HG02798 (cell line): ENCODE measurements around the gene WDR81.
"Not testable (repeated sequence)": the region's sequence is repeated elsewhere in the genome, so short reads cannot be mapped to it uniquely, and the experiment has no call there.

ENCODE experiments used
- ATAC-seq: cut with Tn5 transposase; IDR thresholded peaks from one replicate; pipeline ENCODE4 v1.9.1; 2021; ENCODE audit warnings: mild to moderate bottlenecking; ENCODE audit not compliant: unreplicated experiment, poor library complexity

Gene WDR81

DNA sequence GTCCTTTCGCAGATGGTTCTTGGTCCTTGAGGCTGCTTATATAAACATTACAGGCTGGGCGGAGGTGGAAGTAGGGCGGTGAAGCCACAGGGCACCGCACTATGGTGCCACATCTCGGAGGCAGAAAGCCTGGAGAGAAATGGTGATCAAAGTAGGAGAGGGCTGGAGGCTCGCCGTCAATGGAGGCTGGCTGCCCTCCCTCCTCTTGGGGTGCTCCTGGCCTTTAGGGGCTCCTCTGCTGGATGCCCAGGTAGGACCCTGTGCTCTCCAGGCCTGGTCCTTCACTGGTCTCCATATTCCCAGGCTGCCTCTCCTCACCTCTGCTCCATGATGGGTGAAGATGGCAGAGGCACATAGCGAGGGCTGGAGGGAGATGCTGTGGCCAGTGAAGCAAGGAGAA, 12.2 kb upstream of the WDR81 start:
- ATAC-seq, result no peak

GRCh38 chr17:1713160-1713877, 11.2 kb upstream of the WDR81 start:
- ATAC-seq, result no peak

- ATAC-seq, result no peak
These were observed 10.6 kb upstream of the WDR81 start for GRCh38 chr17:1713878-1714426.

- no peak for ATAC-seq
These were observed 10.0 kb upstream of the WDR81 start for GRCh38 chr17:1714427-1714979.

DNA sequence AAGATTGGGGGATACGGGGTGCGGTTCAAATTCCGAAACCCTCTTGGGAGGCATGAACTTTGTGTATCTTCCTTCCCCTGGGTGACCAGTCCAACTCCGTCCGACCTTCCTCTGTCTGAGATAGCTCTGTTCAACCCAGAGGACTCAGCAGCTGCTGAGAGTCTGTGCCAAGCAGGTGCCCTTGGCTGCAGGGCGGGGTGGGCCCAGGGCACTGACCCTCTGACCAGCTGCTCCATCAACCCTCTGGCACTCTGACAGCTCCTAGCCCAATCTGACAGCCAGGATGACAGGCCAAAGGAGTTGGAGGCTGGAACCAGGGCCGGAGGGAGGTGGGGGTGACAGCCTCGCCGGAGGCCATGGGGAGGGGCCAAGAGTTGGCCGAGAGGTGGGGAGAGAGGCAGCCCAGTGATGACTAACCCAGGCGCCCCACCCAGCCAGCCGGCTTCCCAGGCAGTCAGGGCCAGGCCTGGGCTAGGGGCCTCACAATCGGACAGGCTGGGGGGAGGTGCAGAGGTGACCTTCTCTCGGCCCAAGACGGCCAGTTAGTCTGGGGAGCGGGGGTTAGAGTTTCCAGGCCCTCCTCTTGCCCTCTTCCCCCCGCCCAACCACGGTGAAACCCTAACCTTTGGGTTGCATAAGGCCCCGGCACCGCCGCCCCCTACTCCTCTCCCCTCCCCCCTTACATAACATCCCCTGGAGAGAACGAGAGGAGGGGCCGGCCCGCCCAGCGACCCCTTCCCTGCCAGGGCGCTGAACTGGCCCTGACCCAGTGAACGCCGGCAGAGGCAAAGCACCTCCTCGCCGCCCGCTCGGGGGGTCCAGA, 9.3 kb upstream of the WDR81 start:
- no peak for ATAC-seq

GRCh38 chr17:1715803-1716075, 8.8 kb upstream of the WDR81 start:
- no peak for ATAC-seq

DNA sequence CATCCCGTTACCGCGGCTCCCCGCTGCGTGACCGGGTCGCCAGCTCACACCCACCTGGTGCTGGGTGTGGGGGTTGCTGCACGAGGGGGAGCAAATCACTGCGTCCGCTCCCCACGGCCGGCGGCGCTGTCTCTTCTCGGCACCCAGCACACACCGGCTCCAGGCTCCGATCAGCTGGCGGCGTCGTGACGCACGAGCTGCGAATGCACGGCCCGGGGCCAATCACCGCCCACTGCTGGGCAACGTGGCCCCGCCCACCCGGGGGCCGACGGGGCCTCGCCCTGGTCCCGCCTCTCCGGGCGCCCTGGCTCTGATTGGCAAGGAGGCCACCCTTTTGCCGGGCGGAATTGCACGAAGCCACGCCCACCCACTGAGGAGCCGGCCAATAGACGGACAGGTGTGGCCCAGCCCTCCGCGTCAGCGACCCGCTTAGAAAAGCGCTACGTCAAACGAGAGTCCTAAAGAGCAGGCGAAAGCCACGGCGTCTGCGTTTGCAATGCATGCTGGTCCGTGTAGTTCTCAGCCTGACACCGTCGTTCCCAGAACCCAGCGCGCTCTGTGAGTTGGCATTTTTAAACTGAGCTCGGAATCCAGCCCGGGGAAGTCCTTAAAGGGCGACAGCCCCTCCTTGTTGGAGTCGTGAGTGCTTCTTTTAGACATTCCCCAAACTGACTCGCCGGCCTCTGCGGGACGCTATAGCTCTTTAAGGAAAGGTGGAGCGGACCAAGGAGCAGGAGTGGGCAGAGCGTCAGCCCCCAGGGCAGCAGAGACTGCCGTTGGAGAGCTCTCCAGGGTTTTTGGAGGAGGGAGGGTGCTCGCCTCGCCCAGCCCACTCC, 8.2 kb upstream of the WDR81 start:
- ATAC-seq, result peak; percentile 85

DNA sequence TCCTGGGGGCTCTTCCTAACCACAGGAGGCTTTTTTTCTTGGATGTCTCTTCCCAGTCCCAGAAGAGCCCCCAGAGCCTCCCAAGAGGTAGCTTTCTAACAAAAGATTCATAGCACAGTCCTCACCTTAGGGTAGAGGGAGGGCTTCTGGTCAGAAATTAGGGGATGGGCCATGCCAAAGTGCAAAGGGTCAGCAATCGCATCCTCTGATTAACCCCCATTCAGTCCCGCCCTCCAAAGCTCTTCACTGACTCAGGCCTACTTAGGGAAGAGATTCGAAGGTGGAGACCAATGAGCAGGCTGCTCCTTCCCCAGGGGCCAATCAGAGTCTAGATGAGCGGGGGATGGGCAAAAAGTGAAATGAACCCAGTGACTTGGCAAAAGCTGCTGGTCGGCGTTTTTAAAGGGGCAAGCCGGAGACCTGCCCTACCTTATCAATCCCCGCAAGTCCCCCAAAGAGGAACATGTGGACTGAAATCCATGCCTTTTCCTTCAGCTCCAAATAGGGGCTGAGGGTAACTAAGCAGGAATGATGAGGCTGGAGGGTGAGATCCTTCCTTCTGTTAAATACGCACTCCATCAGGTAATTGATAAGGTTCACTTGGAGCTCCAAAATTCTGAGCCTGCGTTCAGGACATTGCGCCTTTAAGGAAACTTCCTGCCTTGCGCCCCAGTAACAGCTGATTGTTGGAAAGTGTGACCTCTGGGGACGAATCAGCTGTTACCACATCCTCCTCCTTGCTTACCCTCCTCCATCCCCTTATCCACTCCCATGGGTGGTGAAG, 7.4 kb upstream of the WDR81 start:
- peak; percentile 51 for ATAC-seq

- no peak for ATAC-seq
These were observed 5.9 kb upstream of the WDR81 start for GRCh38 chr17:1718362-1719165.

- no peak for ATAC-seq
These were observed 3.6 kb upstream of the WDR81 start for GRCh38 chr17:1720856-1721386.

GRCh38 chr17:1722022-1722421, 2.5 kb upstream of the WDR81 start:
- not testable (repeated sequence) for ATAC-seq

GRCh38 chr17:1724869-1725641, 551 bp downstream of the WDR81 start:
- peak; percentile 35 for ATAC-seq

DNA sequence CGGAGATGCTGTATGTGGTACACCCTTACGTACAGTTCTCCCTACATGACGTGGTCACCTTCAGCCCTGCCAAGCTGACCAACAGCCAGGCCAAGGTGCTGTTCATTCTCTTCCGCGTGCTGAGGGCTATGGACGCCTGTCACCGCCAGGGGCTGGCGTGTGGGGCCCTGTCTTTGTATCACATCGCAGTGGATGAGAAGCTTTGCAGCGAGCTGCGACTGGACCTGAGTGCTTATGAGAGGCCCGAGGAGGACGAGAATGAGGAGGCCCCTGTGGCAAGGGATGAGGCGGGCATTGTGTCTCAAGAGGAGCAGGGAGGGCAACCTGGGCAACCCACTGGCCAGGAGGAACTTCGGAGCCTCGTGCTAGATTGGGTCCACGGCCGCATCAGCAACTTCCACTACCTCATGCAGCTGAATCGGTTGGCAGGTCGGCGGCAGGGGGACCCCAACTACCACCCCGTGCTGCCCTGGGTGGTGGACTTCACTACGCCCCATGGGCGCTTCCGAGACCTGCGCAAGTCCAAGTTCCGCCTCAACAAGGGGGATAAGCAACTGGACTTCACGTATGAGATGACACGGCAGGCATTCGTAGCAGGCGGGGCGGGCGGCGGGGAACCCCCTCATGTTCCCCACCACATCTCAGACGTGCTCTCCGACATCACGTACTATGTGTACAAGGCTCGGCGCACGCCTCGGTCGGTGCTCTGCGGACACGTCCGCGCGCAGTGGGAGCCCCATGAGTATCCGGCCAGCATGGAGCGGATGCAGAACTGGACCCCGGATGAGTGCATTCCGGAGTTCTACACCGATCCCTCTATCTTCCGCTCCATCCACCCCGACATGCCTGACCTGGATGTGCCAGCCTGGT, 1.4 kb downstream of the WDR81 start:
- no peak for ATAC-seq

DNA sequence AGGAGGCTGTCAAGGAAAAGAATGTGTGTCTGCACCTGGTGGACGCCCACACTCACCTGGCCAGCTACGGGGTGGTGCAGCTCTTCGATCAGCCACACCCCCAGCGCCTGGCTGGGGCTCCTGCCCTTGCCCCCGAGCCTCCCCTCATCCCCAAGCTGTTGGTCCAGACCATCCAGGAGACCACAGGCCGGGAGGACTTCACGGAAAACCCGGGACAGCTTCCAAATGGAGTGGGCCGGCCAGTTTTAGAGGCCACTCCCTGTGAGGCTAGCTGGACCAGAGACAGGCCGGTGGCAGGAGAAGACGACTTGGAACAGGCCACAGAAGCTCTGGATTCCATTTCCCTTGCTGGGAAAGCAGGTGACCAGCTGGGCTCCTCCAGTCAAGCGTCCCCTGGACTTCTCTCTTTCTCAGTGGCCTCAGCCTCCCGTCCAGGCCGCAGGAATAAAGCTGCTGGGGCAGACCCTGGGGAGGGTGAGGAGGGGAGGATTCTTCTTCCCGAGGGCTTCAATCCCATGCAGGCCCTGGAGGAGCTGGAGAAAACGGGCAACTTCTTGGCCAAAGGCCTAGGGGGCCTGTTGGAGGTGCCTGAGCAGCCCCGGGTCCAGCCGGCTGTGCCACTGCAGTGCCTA, 2.2 kb downstream of the WDR81 start:
- no peak for ATAC-seq

DNA sequence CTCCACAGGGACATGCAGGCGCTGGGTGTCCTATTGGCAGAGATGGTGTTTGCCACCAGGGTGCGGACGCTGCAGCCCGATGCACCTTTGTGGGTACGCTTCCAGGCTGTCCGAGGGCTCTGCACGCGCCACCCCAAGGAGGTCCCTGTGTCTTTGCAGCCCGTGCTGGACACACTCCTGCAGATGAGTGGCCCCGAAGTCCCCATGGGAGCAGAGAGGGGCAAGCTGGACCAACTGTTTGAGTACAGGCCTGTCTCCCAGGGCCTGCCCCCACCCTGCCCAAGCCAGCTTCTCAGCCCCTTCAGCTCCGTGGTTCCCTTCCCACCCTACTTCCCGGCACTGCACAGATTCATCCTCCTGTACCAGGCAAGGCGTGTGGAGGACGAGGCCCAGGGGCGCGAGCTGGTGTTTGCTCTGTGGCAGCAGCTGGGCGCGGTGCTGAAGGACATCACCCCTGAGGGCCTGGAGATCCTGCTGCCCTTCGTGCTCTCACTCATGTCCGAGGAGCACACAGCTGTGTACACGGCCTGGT, 2.8 kb downstream of the WDR81 start:
- ATAC-seq, result no peak

- ATAC-seq, result no peak
These were observed 3.5 kb downstream of the WDR81 start for GRCh38 chr17:1727876-1728630.
